ENCODE data around the gene RMDN3.

RMDN3 gene

DNA sequence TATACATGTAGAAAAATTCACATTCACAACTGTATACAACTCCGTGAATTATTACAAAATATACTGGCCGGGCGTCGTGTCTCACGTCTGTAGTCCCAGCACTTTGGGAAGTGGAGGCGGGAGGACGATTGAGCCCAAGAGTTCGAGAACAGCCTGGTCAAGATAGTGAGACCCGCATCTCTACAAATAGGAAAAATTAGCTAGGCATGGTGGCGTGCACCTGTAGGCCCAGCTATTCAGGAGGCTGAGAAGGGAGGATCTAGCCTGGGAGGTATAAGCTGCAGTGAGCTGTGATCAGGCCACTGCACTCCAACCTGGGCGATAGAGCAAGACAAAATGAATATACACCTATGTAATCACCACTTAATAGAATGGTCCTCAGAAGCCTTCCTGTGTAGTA, 58.8 kb downstream of the RMDN3 start:
- Mint-ChIP-seq H3K9me3 (no peaks in the 10 kb centered on the region), H3K4me1 (peaks cover 14% of the 10 kb centered on the region), H3K27me3 (no peaks in the 10 kb centered on the region), H3K36me3 (no peaks in the 10 kb centered on the region), H3K4me3 (peak overlapping the region; percentile 98), H3K27ac (no peak overlapping the region)

DNA sequence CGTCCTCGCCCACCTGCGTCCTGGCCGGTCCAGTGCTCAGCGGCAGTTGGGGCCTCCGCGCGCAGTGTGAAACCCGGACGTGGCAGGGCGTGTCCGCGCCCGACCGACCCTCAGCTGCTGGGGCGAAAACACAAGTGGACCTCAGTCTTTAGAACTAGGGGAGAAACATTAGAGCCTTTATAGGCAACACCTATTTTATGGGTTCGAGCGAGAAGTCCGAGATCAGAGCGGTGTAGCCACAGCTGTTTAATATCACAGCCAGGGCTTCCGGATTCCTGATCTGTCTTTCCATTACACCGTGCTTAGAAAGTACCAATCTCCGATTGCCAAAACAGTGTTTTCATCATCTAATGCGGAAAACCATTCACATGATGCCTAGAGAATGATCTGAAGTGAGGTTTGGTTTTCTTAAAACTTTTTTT, 59.6 kb downstream of the RMDN3 start:
- Mint-ChIP-seq H3K27me3 (no peaks in the 10 kb centered on the region), H3K36me3 (no peaks in the 10 kb centered on the region), H3K4me1 (peaks cover 14% of the 10 kb centered on the region), H3K9me3 (no peaks in the 10 kb centered on the region), H3K27ac (peak overlapping the region; percentile 68), H3K4me3 (peak overlapping the region; percentile 98)

- peak within 1 kb of the TSS; percentile 98 for H3K4me3 Mint-ChIP-seq
- no peaks in the 10 kb centered on the region for H3K36me3 Mint-ChIP-seq
- peak within 1 kb of the TSS; percentile 96 for H3K27ac Mint-ChIP-seq
- H3K4me1 Mint-ChIP-seq = peaks cover 15% of the 10 kb centered on the region
- no peaks in the 10 kb centered on the region for H3K9me3 Mint-ChIP-seq
- H3K27me3 Mint-ChIP-seq = no peaks in the 10 kb centered on the region
Measured at GRCh38 chr15:40694688-40695468, 60.2 kb downstream of the RMDN3 start, which contains the start of gene RAD51. Gene RAD51 (plus strand): TSS chr15:40695174. CDS start chr15:40698759, 3,585 bp downstream.

DNA sequence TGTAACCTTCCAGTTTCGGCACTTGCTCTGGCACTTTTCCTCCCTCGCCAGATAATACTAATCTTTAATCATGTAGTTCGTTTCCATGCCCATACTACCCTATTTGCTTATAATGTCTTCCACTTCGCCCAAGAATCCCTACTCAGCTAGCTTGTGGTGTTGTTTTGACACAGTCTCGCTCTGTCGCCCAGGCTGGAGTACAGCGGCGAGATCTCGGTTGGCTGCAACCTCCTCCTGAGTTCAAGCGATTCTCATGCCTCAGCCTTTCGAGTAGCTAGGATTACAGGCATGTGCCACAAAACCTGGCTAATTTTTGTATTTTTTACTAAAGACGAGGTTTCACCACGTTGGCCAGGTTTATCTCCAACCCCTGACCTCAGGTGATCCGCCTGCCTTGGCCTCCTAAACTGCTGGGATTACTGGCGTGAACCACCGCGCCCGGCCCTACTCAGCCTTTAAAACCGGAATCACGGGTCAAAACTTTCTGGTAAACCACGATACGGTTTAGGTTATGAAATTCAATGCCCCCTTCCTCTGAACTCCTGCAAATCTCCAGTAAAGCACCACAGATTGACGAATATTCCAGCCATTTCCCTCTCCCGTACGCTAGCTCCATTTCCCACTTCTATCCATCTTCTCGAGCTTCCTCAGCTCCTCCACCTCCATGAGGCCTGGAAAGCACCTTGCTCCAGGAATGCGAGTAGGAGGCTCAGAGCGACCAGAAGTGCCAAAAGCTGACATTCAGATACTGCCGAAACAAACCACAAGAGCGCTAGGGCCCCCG, 61.0 kb downstream of the RMDN3 start:
- H3K27ac Mint-ChIP-seq = peak overlapping the region; percentile 96
- H3K4me3 Mint-ChIP-seq = peak overlapping the region; percentile 98
- H3K9me3 Mint-ChIP-seq = no peaks in the 10 kb centered on the region
- H3K36me3 Mint-ChIP-seq = no peaks in the 10 kb centered on the region
- no peaks in the 10 kb centered on the region for H3K27me3 Mint-ChIP-seq
- H3K4me1 Mint-ChIP-seq = peaks cover 19% of the 10 kb centered on the region

GRCh38 chr15:40691737-40692136, 63.3 kb downstream of the RMDN3 start:
- peaks cover 19% of the 10 kb centered on the region for H3K4me1 Mint-ChIP-seq

GRCh38 chr15:40688932-40689799, 65.9 kb downstream of the RMDN3 start:
- Mint-ChIP-seq H3K27me3 (no peaks in the 10 kb centered on the region), H3K36me3 (no peaks in the 10 kb centered on the region), H3K27ac (peak overlapping the region; percentile 4), H3K4me3 (no peak overlapping the region), H3K9me3 (no peaks in the 10 kb centered on the region), H3K4me1 (peaks cover 11% of the 10 kb centered on the region)

More at GRCh38 chr15:40691737-40692136, 63.3 kb downstream of the RMDN3 start:
- Mint-ChIP-seq H3K36me3 (no peaks in the 10 kb centered on the region), H3K9me3 (no peaks in the 10 kb centered on the region), H3K27me3 (no peaks in the 10 kb centered on the region), H3K4me3 (no peak overlapping the region), H3K27ac (no peak overlapping the region)
